DOHH2 (cell line): ENCODE data around the gene ORAI2.

ENCODE experiments used
- CTCF ChIP-seq: fragments of 200-600 bp; sonication (generic); IDR thresholded peaks from one replicate; pipeline ENCODE4 v1.5.1; 2014; ENCODE audit warnings: antibody characterized with exemption, mild to moderate bottlenecking, low read depth, low read length; ENCODE audit not compliant: poor library complexity, severe bottlenecking
- EZH2phosphoT487 ChIP-seq: fragments of 200-600 bp; sonication (generic); IDR thresholded peaks from 2 replicates; pipeline ENCODE4 v1.6.1; 2017; ENCODE audit warnings: borderline replicate concordance, mild to moderate bottlenecking, antibody characterized with exemption, low read length, moderate library complexity, mixed read lengths

GRCh38 chr7:102471791-102472125 is 38.4 kb downstream of the ORAI2 start:
- TF ChIP-seq EZH2phosphoT487 (no peak), CTCF (no peak)
